ENCODE results near the gene NINJ2. TPM values are rescaled to one million over a fixed set of nuclear protein-coding genes. Genes with fewer than 3 reads are reported as not detected.

Gene NINJ2
- total RNA-seq, 4 donors from 2014 or later, result 0.97 to 5.4 (median 2.3) TPM; not detected in 1

- H3K27ac ChIP-seq, result no peak overlapping the region
- H3K9me3 ChIP-seq, result no peaks in the 10 kb centered on the region
- H3K4me3 ChIP-seq, result no peak overlapping the region
- intact Hi-C loops (cut with DNase I; ENCODE audit: low total_unique reads), result no loop called here
- H3K4me1 ChIP-seq, result no peaks in the 10 kb centered on the region
- no peaks in the 10 kb centered on the region for H3K36me3 ChIP-seq
- TF ChIP-seq POLR2A (IDR thresholded peaks at IDR 0.05) (no peak), CTCF (IDR thresholded peaks at IDR 0.05) (no peak)
- DNase-seq, result no peak
- no peaks in the 10 kb centered on the region for H3K27me3 ChIP-seq
These were observed 43.9 kb downstream of the NINJ2 start for GRCh38 chr12:619346-619745.

DNA sequence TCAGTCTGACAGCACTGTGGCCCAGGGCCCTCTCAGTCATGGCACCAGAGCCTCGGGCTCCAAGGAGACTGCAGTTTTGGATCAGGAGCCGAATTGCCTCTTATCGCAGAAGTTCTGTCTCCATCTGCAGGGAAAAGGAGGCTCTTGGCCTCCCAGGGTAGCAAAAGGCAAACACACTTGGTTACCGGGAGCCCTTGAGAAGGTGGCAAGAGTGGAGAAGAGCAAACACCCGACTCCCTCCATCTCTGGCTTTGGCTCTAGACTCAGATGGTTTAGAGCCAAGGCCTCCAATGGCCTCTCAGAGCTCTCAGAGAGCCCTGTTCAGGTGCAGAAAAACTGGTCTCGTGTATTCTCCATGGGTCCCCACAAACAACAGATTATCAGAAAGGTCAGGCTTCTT lies 44.6 kb downstream of the NINJ2 start:
- intact Hi-C loops (cut with DNase I; ENCODE audit: low total_unique reads), result no loop called here
- Histone ChIP-seq H3K36me3 (no peaks in the 10 kb centered on the region), H3K4me1 (no peaks in the 10 kb centered on the region), H3K9me3 (no peaks in the 10 kb centered on the region), H3K4me3 (no peak overlapping the region), H3K27me3 (no peaks in the 10 kb centered on the region), H3K27ac (no peak overlapping the region)
- no peak for DNase-seq
- TF ChIP-seq CTCF (IDR thresholded peaks at IDR 0.05), result no peak
- no peak for TF ChIP-seq POLR2A (IDR thresholded peaks at IDR 0.05)

DNA sequence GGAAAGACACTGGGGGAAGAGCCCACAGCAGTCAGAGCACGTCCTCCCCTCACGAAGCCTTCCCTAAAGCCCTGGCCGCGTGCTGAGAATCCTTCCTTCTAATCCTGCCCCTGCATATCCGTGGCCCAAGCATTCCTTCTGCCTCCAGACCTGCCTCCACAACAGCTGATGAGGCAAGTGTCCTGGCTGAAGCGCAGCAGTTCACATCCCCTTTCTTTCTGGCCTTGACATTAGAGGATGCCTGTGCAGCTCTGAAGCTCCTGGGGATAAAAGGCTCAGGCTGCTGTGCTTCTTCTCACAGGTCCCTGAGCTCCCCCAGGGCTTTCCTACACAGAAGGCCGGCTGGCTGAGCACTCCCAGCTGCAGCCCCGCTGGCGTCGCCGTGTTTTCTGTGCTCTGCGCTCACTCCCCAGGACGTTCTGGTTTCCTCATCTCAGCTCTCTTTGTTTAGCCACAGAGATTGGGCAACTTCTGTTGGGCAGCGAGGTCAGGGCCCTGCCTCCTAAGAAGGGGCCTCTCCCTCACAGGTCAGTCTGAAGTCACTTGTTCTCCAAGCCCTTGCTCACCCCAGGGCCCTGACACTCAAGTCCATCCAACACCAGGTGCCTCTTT lies 45.8 kb downstream of the NINJ2 start:
- TF ChIP-seq CTCF (IDR thresholded peaks at IDR 0.05) (no peak), POLR2A (IDR thresholded peaks at IDR 0.05) (no peak)
- no peaks in the 10 kb centered on the region for H3K36me3 ChIP-seq
- DNase-seq, result no peak
- intact Hi-C loops (cut with DNase I; ENCODE audit: low total_unique reads), result no loop called here
- no peak overlapping the region for H3K27ac ChIP-seq
- H3K9me3 ChIP-seq, result no peaks in the 10 kb centered on the region
- no peak overlapping the region for H3K4me3 ChIP-seq
- no peaks in the 10 kb centered on the region for H3K4me1 ChIP-seq
- no peaks in the 10 kb centered on the region for H3K27me3 ChIP-seq

- no peak overlapping the region for H3K4me3 ChIP-seq
- H3K27ac ChIP-seq, result peak overlapping the region in 1 of 2 donors; percentile 52
- H3K4me1 ChIP-seq, result no peaks in the 10 kb centered on the region
- TF ChIP-seq CTCF (IDR thresholded peaks at IDR 0.05) (no peak), POLR2A (IDR thresholded peaks at IDR 0.05) (no peak)
- no peaks in the 10 kb centered on the region for H3K9me3 ChIP-seq
- no peaks in the 10 kb centered on the region for H3K27me3 ChIP-seq
- no peak for DNase-seq
- intact Hi-C loops (cut with DNase I; ENCODE audit: low total_unique reads), result no loop called here
- H3K36me3 ChIP-seq, result no peaks in the 10 kb centered on the region
These were observed 47.6 kb downstream of the NINJ2 start for GRCh38 chr12:615620-616019.

DNA sequence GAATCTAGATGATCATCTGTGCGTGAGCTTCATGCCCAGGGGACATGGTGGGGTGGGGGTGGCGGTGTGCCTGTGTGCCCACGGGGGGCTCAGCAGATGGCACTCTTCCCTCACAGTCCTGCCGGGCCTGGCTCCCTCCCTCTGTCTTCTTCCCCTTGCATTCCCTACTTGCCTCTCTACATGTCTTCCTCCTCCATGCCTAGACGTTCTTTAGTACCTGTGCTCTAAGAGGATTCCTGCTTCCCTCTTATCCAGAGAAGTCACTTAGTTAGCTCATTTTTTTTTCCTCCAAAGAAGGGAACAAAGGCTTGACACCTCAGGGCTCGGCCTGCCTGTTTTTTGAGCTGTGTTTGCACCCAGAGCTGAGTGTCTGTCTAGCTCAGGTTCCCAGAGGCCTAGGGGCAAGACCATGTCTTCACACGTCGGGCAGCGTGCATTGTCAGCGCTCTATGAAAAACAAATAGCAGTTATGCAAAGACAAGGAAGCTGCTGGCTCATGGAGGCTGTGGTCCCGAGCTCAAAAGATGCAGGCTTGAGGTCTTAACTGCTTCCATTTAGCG lies 48.8 kb downstream of the NINJ2 start:
- Histone ChIP-seq H3K27me3 (no peaks in the 10 kb centered on the region), H3K9me3 (no peaks in the 10 kb centered on the region), H3K4me1 (no peaks in the 10 kb centered on the region), H3K27ac (no peak overlapping the region), H3K4me3 (no peak overlapping the region), H3K36me3 (no peaks in the 10 kb centered on the region)
- no peak for DNase-seq
- TF ChIP-seq POLR2A (IDR thresholded peaks at IDR 0.05) (no peak), CTCF (IDR thresholded peaks at IDR 0.05) (peak in 2 of 4 experiments; percentile 20 to 36)
- intact Hi-C loops (cut with DNase I; ENCODE audit: low total_unique reads), result no loop called here
